Measurements from ENCODE around the gene KRTAP6-3. TPM values are rescaled to one million over a fixed set of nuclear protein-coding genes. Genes with fewer than 3 reads are reported as not detected.

KRTAP6-3 gene
- total RNA-seq (2021; fragmentation: NEBNext Ultra II Directional; extraction: Animal tissue kit (Norgen Biotek cat#: 25700)) (not detected in 2 replicates), polyA plus RNA-seq (2011; rRNA removed) (not detected in 2 replicates), polyA minus RNA-seq (2011; rRNA and poly(A)+ RNA removed) (not detected in 2 replicates)
- not detected for polyA plus RNA-seq (2011; cell fraction: cytosol; rRNA removed)
- polyA plus RNA-seq (2011; cell fraction: nucleus; rRNA removed) = not detected
- not detected in 4 replicates for polyA plus RNA-seq (2012, experiment 1 of 2)
- polyA plus RNA-seq (2012, experiment 2 of 2) = not detected
- not detected for polyA plus RNA-seq (2013, experiment 1 of 2)
- polyA plus RNA-seq (2013, experiment 2 of 2) = not detected
- polyA minus RNA-seq (2011; cell fraction: cytosol; rRNA and poly(A)+ RNA removed) = not detected
- polyA minus RNA-seq (2011; cell fraction: nucleus; rRNA and poly(A)+ RNA removed) = not detected
- long read RNA-seq, experiment 1 = 0 reads
- long read RNA-seq, experiment 2 = 0 reads

- FAIRE-seq = no peak
- Histone ChIP-seq H3K23ac (ENCODE audit: insufficient read length) (no peak within 1 kb of the TSS), H2AFZ (ENCODE audit: low read length) (no peak within 1 kb of the TSS), H3K27me3 (replicated peaks in 1 of 4; ENCODE audit: control insufficient read depth in 3 of 4, extremely low read depth in 1 of 4, insufficient read depth in 3 of 4, low read length in 3 of 4) (no peaks in the 10 kb centered on the region), H3K9ac (replicated peaks in 1 of 4; ENCODE audit: extremely low read depth in 1 of 4, low read depth in 3 of 4, low read length in 3 of 4) (no peak within 1 kb of the TSS), H3K27ac (ENCODE audit: low read depth, low read length) (no peak within 1 kb of the TSS), H3K4ac (replicated peaks; ENCODE audit: insufficient read length, low read depth, low read length) (no peak within 1 kb of the TSS), H3K9me3 (ENCODE audit: insufficient read depth in 2 of 2, low read depth in 1 of 2, low read length in 1 of 2) (no peaks in the 10 kb centered on the region), H3K79me1 (ENCODE audit: low read depth, low read length) (no peaks in the 10 kb centered on the region), H2BK15ac (ENCODE audit: low read length) (no peak within 1 kb of the TSS), H3K36me3 (ENCODE audit: control insufficient read depth in 2 of 4, insufficient read depth in 4 of 4, low read length in 3 of 4) (no peaks in the 10 kb centered on the region), H4K20me1 (replicated peaks in 1 of 2; ENCODE audit: control insufficient read depth in 1 of 2, insufficient read depth in 2 of 2, low read length in 2 of 2) (no peaks in the 10 kb centered on the region), H2BK120ac (replicated peaks; ENCODE audit: low read depth, low read length) (no peak within 1 kb of the TSS), H3K4me3 (ENCODE audit: extremely low read depth in 1 of 4, insufficient read depth in 2 of 4, low read depth in 3 of 4, low read length in 4 of 4) (no peak within 1 kb of the TSS), H4K91ac (replicated peaks; ENCODE audit: insufficient read length, low read length) (no peak within 1 kb of the TSS), H3K56ac (replicated peaks; ENCODE audit: insufficient read length, low read depth, low read length) (no peak within 1 kb of the TSS), H2AK5ac (ENCODE audit: low read depth, low read length) (no peak within 1 kb of the TSS), H3K18ac (ENCODE audit: extremely low read depth, low read length) (no peak within 1 kb of the TSS), H4K5ac (ENCODE audit: insufficient read length, low read depth, low read length) (no peak within 1 kb of the TSS), H2BK12ac (ENCODE audit: low read depth, low read length) (no peak within 1 kb of the TSS), H2BK5ac (ENCODE audit: low read depth, low read length) (no peak within 1 kb of the TSS), H3K14ac (ENCODE audit: insufficient read length) (no peak within 1 kb of the TSS), H3K4me1 (replicated peaks in 1 of 4; ENCODE audit: control insufficient read depth in 3 of 4, insufficient read depth in 4 of 4, low read length in 3 of 4) (no peaks in the 10 kb centered on the region), H3K4me2 (ENCODE audit: insufficient read depth in 1 of 2, low read depth in 2 of 2, low read length in 2 of 2) (no peak within 1 kb of the TSS), H3K79me2 (ENCODE audit: control insufficient read depth in 1 of 2, insufficient read depth in 2 of 2, low read length in 2 of 2) (no peaks in the 10 kb centered on the region), H4K8ac (ENCODE audit: extremely low read depth, insufficient read depth, low read length) (no peak within 1 kb of the TSS), H3K23me2 (ENCODE audit: low read depth, low read length) (no peaks in the 10 kb centered on the region), H2BK20ac (ENCODE audit: low read length) (no peak within 1 kb of the TSS)
- POLR2A ChIA-PET (ENCODE audit: partially characterized antibody) = no interaction called here
- DNase-seq (ENCODE audit: low read depth in 1 of 2, low spot score in 2 of 2) = no peak
- CTCF ChIA-PET (ENCODE audit: partially characterized antibody) = no interaction called here
- TF ChIP-seq TBP (IDR thresholded peaks at IDR 0.05; ENCODE audit: low read depth, low read length) (no peak), BCL11A (IDR thresholded peaks at IDR 0.05; ENCODE audit: low read depth in 2 of 2, low read length in 2 of 2) (no peak), SAP30 (IDR thresholded peaks at IDR 0.05; ENCODE audit: insufficient read depth, insufficient replicate concordance, low read length) (no peak), TCF12 (IDR thresholded peaks at IDR 0.05; ENCODE audit: low read depth, low read length) (no peak), JUND (IDR thresholded peaks at IDR 0.05; ENCODE audit: low read length) (no peak), FOSL1 (IDR thresholded peaks at IDR 0.05; ENCODE audit: insufficient read depth, low read depth, low read length) (no peak), KDM4A (IDR thresholded peaks at IDR 0.05; ENCODE audit: low read depth, low read length, severe bottlenecking) (no peak), TAF1 (IDR thresholded peaks at IDR 0.05; ENCODE audit: low read depth, low read length) (no peak), NANOG (IDR thresholded peaks at IDR 0.05; ENCODE audit: insufficient read depth, low read depth, low read length, poor library complexity, severe bottlenecking) (no peak), SIRT6 (IDR thresholded peaks at IDR 0.05; ENCODE audit: low read length) (no peak), RNF2 (IDR thresholded peaks at IDR 0.05; ENCODE audit: borderline replicate concordance, low read depth, low read length, missing control alignments, poor library complexity, severe bottlenecking) (no peak)
- WGBS, 2 experiments (ENCODE audit: extremely low coverage in 1 of 2, insufficient coverage in 1 of 2, insufficient read length in 1 of 2, insufficient replicate concordance in 2 of 2, low coverage in 1 of 2, low lambda C conversion rate in 2 of 2, missing lambda C conversion rate in 1 of 2) = 95% methylated on average over 4 of the region's 4 CpGs; no CpG with 5 or more reads in 1 of the 2 experiments
Measured at GRCh38 chr21:30592140-30592539, at the start of gene KRTAP6-3. KRTAP6-3 (plus strand) TSS chr21:30592440; CDS start chr21:30592446, 6 bp downstream.

Data from H1 (cell line).